SKM-1 (cell line): ENCODE measurements around the gene ZNG1C.
"Not testable (repeated sequence)": the region's sequence is repeated elsewhere in the genome, so short reads cannot be mapped to it uniquely, and the experiment has no call there.

Source experiments
- DNase-seq: peaks from one replicate; lab custom pipeline; 2025; ENCODE audit not compliant: unreplicated experiment; lab: John Stamatoyannopoulos, UW

Gene ZNG1C

GRCh38 chr9:68241683-68242082 is at the start of gene ZNG1C:
TSS of gene ZNG1C (plus strand) at chr9:68241983. CDS start at chr9:68242032, 49 bp downstream.
- not testable (repeated sequence) for DNase-seq

GRCh38 chr9:68242437-68242836 is 654 bp downstream of the ZNG1C start:
- not testable (repeated sequence) for DNase-seq

GRCh38 chr9:68281041-68281440 is 39.3 kb downstream of the ZNG1C start:
- DNase-seq: not testable (repeated sequence)

- DNase-seq: not testable (repeated sequence)
Measured at GRCh38 chr9:68302567-68302966, 60.8 kb downstream of the ZNG1C start, which contains the start of gene FOXD4L3. TSS of gene FOXD4L3 (plus strand) at chr9:68302867. CDS start at chr9:68302952, 85 bp downstream.

GRCh38 chr9:68303771-68304170 is 62.0 kb downstream of the ZNG1C start:
- DNase-seq: not testable (repeated sequence)

GRCh38 chr9:68304212-68304611 is 62.4 kb downstream of the ZNG1C start:
- DNase-seq: not testable (repeated sequence)

- DNase-seq: not testable (repeated sequence)
Measured at GRCh38 chr9:68304777-68305176, 63.0 kb downstream of the ZNG1C start.

GRCh38 chr9:68305680-68306285 is 64.0 kb downstream of the ZNG1C start:
- DNase-seq: not testable (repeated sequence)

- DNase-seq: not testable (repeated sequence)
Measured at GRCh38 chr9:68306391-68306964, 64.7 kb downstream of the ZNG1C start.

- DNase-seq: not testable (repeated sequence)
Measured at GRCh38 chr9:68307127-68307526, 65.3 kb downstream of the ZNG1C start.

- DNase-seq: not testable (repeated sequence)
Measured at GRCh38 chr9:68307654-68308053, 65.9 kb downstream of the ZNG1C start.

- DNase-seq: not testable (repeated sequence)
Measured at GRCh38 chr9:68311208-68311607, 69.4 kb downstream of the ZNG1C start.

- DNase-seq: not testable (repeated sequence)
Measured at GRCh38 chr9:68318209-68318608, 76.4 kb downstream of the ZNG1C start.

- not testable (repeated sequence) for DNase-seq
Measured at GRCh38 chr9:68323749-68324148, 82.0 kb downstream of the ZNG1C start.

- DNase-seq: not testable (repeated sequence)
Measured at GRCh38 chr9:68324518-68324917, 82.7 kb downstream of the ZNG1C start.

GRCh38 chr9:68329106-68329505 is 87.3 kb downstream of the ZNG1C start:
- DNase-seq: not testable (repeated sequence)

GRCh38 chr9:68330531-68331173 is 88.9 kb downstream of the ZNG1C start:
- DNase-seq: not testable (repeated sequence)

- DNase-seq: not testable (repeated sequence)
Measured at GRCh38 chr9:68332122-68332521, 90.3 kb downstream of the ZNG1C start.

- not testable (repeated sequence) for DNase-seq
Measured at GRCh38 chr9:68335935-68336334, 94.2 kb downstream of the ZNG1C start.

- not testable (repeated sequence) for DNase-seq
Measured at GRCh38 chr9:68336639-68337339, 95.0 kb downstream of the ZNG1C start.

GRCh38 chr9:68338000-68338399 is 96.2 kb downstream of the ZNG1C start:
- DNase-seq: not testable (repeated sequence)
